ENCODE data around the gene FKBP10.
"Not testable (repeated sequence)": the region's sequence is repeated elsewhere in the genome, so short reads cannot be mapped to it uniquely, and the experiment has no call there.

Gene FKBP10

GRCh38 chr17:41812381-41813151 lies at the start of gene FKBP10:
Gene FKBP10 (plus strand): TSS chr17:41813004. CDS start chr17:41813035, 31 bp downstream.
- Mint-ChIP-seq H3K4me1 (peaks cover 37% of the 10 kb centered on the region), H3K4me3 (peak within 1 kb of the TSS; percentile 85 to 99), H3K9me3 (no peaks in the 10 kb centered on the region), H3K27ac (peak within 1 kb of the TSS; percentile 47 to 74), H3K27me3 (peaks cover 38% of the 10 kb centered on the region)
- ATAC-seq (peak; percentile 37), DNase-seq (peak; percentile 46 to 51)

GRCh38 chr17:41763327-41763726 lies 49.5 kb upstream of the FKBP10 start:
- H3K27ac Mint-ChIP-seq, result no peak overlapping the region

GRCh38 chr17:41766135-41766534 lies 46.7 kb upstream of the FKBP10 start:
- Mint-ChIP-seq H3K4me3 (no peak overlapping the region), H3K27ac (no peak overlapping the region), H3K9me3 (no peaks in the 10 kb centered on the region), H3K27me3 (no peaks in the 10 kb centered on the region), H3K4me1 (no peaks in the 10 kb centered on the region)
- DNase-seq (no peak), ATAC-seq (no peak)

More at GRCh38 chr17:41763327-41763726, 49.5 kb upstream of the FKBP10 start:
- no peak for DNase-seq
- Mint-ChIP-seq H3K4me1 (no peaks in the 10 kb centered on the region), H3K9me3 (no peaks in the 10 kb centered on the region), H3K27me3 (no peaks in the 10 kb centered on the region), H3K4me3 (no peak overlapping the region)
- no peak for ATAC-seq

DNA sequence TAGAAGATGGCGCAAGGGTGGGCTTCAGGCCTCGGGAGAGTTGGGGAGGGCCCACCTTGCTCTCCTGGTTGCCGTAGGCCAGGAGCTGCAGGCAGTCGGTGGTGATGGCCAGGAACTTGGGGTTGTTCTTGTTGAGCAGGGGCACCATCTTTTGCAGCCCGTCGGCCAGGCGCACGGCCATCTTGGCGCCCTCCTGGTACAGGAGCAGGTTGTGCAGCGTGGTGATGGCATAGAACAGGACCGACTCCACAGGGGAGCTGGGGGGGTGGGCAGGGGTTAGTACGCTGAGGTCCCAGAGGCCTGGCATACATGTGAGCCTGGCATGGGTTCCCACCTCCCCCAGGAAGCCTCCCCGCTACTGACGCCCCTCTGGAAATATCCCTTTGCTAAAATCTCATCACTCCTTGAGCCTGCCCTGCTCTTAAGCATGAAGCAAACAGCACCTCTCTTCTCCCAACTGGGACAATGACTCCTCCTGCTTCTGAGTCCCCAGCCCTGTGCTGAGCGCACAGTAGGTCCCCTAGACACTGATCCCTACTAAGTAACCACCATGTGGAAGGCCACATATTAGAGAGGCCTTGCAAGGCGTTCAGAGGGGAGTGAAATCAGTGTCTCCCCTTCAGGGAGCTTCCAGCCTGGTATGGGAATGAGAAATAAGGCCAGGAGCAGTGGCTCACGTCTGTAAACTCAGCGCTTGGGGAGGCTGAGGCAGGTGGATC lies 45.3 kb upstream of the FKBP10 start:
- Mint-ChIP-seq H3K27ac (peak overlapping the region in 1 of 2 donors; percentile 79), H3K27me3 (no peaks in the 10 kb centered on the region), H3K4me3 (no peak overlapping the region), H3K4me1 (peaks cover 7% of the 10 kb centered on the region), H3K9me3 (no peaks in the 10 kb centered on the region)
- DNase-seq, result no peak
- no peak for ATAC-seq

DNA sequence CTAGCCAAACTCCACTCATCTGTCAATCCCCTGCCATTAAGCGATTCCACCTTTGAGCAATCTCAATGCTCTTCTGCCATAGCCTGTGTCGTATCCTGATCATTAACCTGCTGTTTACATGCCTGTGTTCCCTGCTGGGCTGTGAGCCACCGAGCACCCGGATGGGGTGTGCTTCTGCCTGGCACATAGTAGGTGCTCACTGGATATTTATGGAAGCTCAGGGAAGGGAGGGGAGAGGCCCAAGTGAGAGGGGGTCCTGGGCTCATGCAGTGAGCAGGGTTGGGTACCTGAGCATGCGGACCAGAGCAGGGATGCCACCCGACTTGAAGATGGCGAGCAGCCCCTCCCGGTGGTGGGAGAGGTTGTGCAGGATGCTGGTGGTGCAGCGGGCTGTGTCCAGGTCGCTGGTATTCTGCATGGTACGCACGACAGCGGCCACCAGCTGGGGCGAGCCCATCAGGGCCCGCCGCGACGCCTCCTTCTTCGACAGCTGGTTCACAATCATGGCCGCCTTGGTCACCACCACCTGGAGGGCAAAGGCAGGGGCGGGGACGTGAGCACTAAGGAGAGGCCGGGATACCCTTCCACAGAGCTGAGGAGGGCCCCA lies 44.0 kb upstream of the FKBP10 start:
- no peak for ATAC-seq
- no peak for DNase-seq
- Mint-ChIP-seq H3K27me3 (no peaks in the 10 kb centered on the region), H3K27ac (no peak overlapping the region), H3K4me3 (no peak overlapping the region), H3K9me3 (no peaks in the 10 kb centered on the region), H3K4me1 (peaks cover 7% of the 10 kb centered on the region)

DNA sequence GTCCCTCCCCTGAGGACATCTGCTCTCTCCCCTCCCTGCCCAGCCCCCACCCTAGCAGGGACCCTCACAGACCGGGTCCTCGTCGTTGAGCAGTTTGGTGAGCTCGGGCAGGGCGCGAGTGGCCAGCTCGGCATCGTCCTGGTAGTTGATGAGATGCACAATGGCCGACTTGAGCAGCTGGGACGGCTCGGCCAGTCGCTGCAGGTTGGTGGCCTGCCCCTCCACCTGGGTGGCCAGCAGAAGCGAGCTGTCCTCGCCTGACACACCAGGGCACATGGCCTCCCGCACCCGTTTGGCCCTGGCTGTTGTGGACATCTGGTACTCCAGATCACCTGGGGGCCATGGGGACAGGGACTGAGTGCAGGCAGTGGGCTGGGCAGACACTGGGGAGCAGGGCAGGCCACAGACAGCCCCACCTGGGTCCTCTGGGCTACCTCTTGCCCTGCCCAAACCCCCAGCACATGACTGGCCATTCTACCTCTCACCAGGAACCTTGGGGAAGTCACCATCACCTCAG lies 43.4 kb upstream of the FKBP10 start:
- Mint-ChIP-seq H3K9me3 (no peaks in the 10 kb centered on the region), H3K27ac (peak overlapping the region in 1 of 2 donors; percentile 27), H3K4me1 (peaks cover 7% of the 10 kb centered on the region), H3K27me3 (no peaks in the 10 kb centered on the region), H3K4me3 (no peak overlapping the region)
- DNase-seq (no peak), ATAC-seq (no peak)

- Mint-ChIP-seq H3K27me3 (no peaks in the 10 kb centered on the region), H3K27ac (peak overlapping the region in 1 of 2 donors; percentile 79), H3K4me3 (no peak overlapping the region), H3K4me1 (peaks cover 7% of the 10 kb centered on the region), H3K9me3 (no peaks in the 10 kb centered on the region)
- ATAC-seq (no peak), DNase-seq (no peak)
These were observed 42.8 kb upstream of the FKBP10 start for GRCh38 chr17:41769985-41770384.

DNA sequence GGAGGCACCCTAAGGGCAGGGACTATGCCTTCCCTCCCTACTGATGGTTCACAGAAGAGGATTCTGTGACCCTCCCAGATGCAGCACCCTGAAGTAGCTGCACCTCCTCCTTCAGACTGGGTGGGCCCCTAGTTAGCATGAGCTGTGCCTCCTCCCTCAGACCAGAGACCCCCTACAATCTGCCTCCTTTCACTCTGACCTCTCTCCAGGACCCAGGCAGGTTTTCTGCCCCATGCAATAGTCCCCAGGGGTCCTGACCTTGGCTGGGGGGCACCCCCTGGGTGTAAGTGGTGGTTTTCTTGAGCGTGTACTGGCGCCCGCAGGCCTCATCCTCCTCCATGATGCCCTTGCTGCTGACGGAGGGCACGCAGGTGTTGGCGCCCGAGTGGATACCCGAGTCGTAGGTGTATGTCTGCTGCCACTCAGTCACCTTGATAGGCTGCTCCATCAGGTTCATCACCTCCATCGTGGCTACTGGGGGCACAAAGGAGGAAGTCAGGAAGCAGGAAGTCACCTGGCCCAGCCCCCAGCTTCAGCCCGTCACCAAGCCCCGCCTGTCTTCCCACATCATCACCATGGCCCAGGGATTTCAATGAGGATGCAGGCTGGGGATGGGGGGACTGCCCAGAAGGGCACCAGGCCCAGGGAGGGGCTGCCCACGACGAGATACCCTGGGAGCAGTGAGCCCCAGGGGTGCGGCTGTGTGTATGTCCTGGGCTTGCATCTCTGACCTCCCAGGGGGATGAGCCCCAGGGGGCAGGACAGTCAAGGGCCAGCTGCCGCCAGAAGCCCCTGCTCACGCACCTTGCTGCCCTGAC lies 41.2 kb upstream of the FKBP10 start:
- H3K27ac Mint-ChIP-seq, result peak overlapping the region in 1 of 2 donors; percentile 33
- ATAC-seq, result no peak
- H3K27me3 Mint-ChIP-seq, result no peaks in the 10 kb centered on the region
- no peak for DNase-seq
- H3K4me3 Mint-ChIP-seq, result peak overlapping the region in 1 of 2 donors; percentile 22
- peaks cover 7% of the 10 kb centered on the region for H3K4me1 Mint-ChIP-seq
- no peaks in the 10 kb centered on the region for H3K9me3 Mint-ChIP-seq

GRCh38 chr17:41772218-41772585 lies 40.6 kb upstream of the FKBP10 start:
- ATAC-seq, result no peak
- no peak for DNase-seq
- no peak overlapping the region for H3K4me3 Mint-ChIP-seq
- H3K4me1 Mint-ChIP-seq, result peaks cover 7% of the 10 kb centered on the region
- no peak overlapping the region for H3K27ac Mint-ChIP-seq
- H3K9me3 Mint-ChIP-seq, result no peaks in the 10 kb centered on the region
- no peaks in the 10 kb centered on the region for H3K27me3 Mint-ChIP-seq

DNA sequence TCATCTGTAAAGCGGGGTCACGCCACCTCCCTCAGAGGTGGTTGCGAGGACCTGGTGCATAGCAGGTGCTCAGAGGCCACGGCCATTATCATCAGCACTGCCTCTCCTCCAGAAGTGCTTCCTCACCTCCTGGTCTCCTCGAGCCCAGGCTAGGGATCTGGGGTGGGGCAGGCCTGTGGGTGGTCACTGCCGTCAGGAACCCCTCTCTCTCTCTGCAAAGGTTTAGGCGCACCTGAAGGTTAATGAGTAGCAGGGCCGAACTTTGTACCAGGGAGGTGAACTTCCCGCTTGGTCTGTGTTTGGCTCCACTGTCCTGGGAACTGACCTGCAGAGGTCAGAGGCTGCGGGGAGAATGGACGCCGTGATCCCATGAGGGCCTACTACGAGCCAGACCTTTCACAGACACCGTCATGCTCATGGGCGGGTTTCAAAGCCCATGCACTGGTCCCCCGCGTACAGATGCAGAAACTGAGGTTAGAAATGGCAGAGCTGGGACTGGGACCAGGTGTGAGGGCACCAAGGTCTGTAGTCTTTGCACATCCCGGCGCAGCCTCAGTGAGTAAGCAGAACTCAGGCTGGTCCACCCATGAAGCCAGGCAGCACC lies 40.1 kb upstream of the FKBP10 start:
- Mint-ChIP-seq H3K9me3 (no peaks in the 10 kb centered on the region), H3K4me1 (peaks cover 7% of the 10 kb centered on the region), H3K4me3 (no peak overlapping the region), H3K27me3 (no peaks in the 10 kb centered on the region), H3K27ac (no peak overlapping the region)
- no peak for DNase-seq
- ATAC-seq, result no peak

DNA sequence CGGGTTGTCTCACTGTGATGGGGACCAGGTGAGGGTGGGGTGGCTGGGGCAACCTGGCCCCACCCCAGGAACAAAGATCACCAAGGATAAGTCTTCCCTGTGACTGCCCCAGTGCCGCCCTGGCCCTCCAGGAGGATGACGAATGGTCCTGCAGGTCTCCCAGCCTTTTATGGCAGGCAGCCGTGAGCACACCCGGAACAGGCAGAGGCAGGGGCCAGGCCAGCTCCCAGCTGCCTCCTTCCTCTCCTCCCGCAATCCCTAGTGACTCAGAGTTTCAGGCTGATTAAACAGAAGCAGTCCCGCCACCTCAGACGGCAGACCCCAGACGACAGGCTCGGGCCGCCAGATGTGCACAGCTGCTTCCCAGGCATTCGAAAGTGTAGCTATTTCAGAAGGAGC lies 39.6 kb upstream of the FKBP10 start:
- Mint-ChIP-seq H3K9me3 (no peaks in the 10 kb centered on the region), H3K4me1 (peaks cover 7% of the 10 kb centered on the region)
- no peak for DNase-seq

DNA sequence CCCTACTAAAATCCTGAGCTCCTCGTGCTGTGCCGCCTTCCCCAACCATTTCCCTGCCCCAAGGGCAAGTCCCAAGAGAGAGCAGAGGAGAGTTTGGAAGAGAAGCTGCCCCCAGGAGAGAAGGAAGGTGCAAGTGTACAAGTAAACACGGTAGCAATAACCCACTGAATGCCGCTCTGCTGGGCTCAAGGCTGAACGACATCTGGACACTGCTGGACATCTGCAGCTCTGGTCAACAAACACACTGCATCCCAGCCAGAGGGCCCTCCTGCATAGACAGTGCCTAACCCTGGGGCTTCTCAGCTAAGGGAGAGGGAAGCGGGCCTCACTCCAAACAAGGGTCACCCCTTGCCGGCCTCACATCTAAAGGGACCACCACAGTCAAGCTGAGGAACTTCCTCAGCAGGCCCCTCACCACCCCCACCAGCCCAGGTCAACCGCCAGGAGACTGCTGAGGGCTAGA lies 39.0 kb upstream of the FKBP10 start:
- peaks cover 7% of the 10 kb centered on the region for H3K4me1 Mint-ChIP-seq
- H3K9me3 Mint-ChIP-seq, result no peaks in the 10 kb centered on the region
- H3K4me3 Mint-ChIP-seq, result no peak overlapping the region
- DNase-seq (no peak), ATAC-seq (no peak)
- H3K27me3 Mint-ChIP-seq, result no peaks in the 10 kb centered on the region
- H3K27ac Mint-ChIP-seq, result no peak overlapping the region

More for the DNA sequence above, 39.6 kb upstream of the FKBP10 start:
- ATAC-seq, result no peak
- Mint-ChIP-seq H3K27ac (no peak overlapping the region), H3K4me3 (no peak overlapping the region), H3K27me3 (no peaks in the 10 kb centered on the region)

GRCh38 chr17:41775394-41776226 lies 37.2 kb upstream of the FKBP10 start:
- ATAC-seq, result no peak
- H3K4me3 Mint-ChIP-seq, result no peak overlapping the region
- H3K4me1 Mint-ChIP-seq, result peaks cover 7% of the 10 kb centered on the region
- no peak overlapping the region for H3K27ac Mint-ChIP-seq
- no peaks in the 10 kb centered on the region for H3K9me3 Mint-ChIP-seq
- H3K27me3 Mint-ChIP-seq, result no peaks in the 10 kb centered on the region
- no peak for DNase-seq

DNA sequence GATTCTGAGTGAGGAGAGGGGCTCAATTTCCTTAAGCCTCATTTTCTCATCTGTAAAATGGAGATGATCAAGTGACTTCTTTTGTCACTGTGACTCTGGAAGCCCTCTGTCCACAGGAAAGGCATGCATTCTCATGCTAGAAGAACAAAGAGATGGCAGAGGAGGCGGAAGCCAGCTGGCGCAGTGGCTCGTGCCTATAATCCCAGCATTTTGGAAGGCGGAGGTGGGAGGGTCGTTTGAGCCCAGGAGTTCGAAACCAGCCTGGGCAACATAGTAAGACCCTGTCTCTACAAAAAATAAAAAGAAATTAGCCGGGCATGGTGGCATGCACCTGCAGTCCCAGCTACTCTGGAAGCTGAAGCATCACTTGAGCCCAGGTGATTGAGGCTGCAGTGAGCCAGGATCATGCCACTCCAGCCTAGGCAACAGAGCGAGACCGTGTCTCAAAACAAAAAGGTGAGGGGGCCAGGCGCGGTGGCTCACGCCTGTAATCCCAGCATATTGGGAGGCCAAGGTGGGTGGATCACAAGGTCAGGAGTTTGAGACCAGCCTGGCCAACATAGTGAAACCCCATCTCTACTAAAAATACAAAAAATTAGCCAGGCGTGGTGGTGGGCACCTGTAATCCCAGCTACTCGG lies 36.4 kb upstream of the FKBP10 start:
- not testable (repeated sequence) for H3K9me3 Mint-ChIP-seq, H3K27me3 Mint-ChIP-seq, ATAC-seq, H3K4me3 Mint-ChIP-seq, H3K4me1 Mint-ChIP-seq, DNase-seq
- H3K27ac Mint-ChIP-seq, result peak overlapping the region in 1 of 2 donors; percentile 79

Data from stimulated activated naive CD8-positive, alpha-beta T cell treated with anti-CD3 and anti-CD28 coated beads, Interleukin-15, amount 100 ng/mL, for 72 hours (primary cell).